Spleen (tissue), 11 donors: Measurements from ENCODE around the gene ETFB. TPM values are rescaled to one million over a fixed set of nuclear protein-coding genes. Genes with fewer than 3 reads are reported as not detected.

ENCODE experiments used
- DNase-seq: peaks from one replicate; pipeline ENCODE4 v3.0.0-alpha.2; 2020
- H3K27ac ChIP-seq, 8 donors: fragments of 200-600 bp; sonication (generic) in 7 of 8; 1 replicate in 4 of 8; 2 replicates in 4 of 8; pipeline versions ENCODE4 v1.5.0 to v1.8.0; 2016 to 2021; ENCODE audit warnings: inconsistent platforms in 4 of 8, mild to moderate bottlenecking in 4 of 8, moderate library complexity in 1 of 8
- H3K27me3 ChIP-seq, 7 donors: fragments of 200-600 bp; sonication (generic) in 6 of 7; replicated peaks in 1 of 7; 1 replicate in 4 of 7; 2 replicates in 3 of 7; pipeline versions ENCODE4 v1.5.0 to v1.8.0; 2016 to 2021; ENCODE audit warnings: inconsistent platforms in 3 of 7, mild to moderate bottlenecking in 1 of 7
- H3K36me3 ChIP-seq, 6 donors: fragments of 200-600 bp; sonication (generic) in 5 of 6; 1 replicate in 4 of 6; 2 replicates in 2 of 6; pipeline versions ENCODE4 v1.5.0 to v1.8.0; 2016 to 2021; ENCODE audit warnings: inconsistent platforms in 2 of 6
- H3K4me1 ChIP-seq, 6 donors: fragments of 200-600 bp; sonication (generic) in 5 of 6; 1 replicate in 3 of 6; 2 replicates in 3 of 6; pipeline versions ENCODE4 v1.5.0 to v1.8.0; 2016 to 2021; ENCODE audit warnings: inconsistent platforms in 3 of 6
- H3K4me3 ChIP-seq, 8 donors: fragments of 200-600 bp; sonication (generic) in 7 of 8; 1 replicate in 4 of 8; 2 replicates in 4 of 8; pipeline versions ENCODE4 v1.5.0 to v1.8.0; 2016 to 2021; ENCODE audit warnings: inconsistent platforms in 4 of 8, mild to moderate bottlenecking in 4 of 8, moderate library complexity in 2 of 8
- H3K9me3 ChIP-seq, 8 donors: fragments of 200-600 bp; sonication (generic) in 7 of 8; 1 replicate in 4 of 8; 2 replicates in 4 of 8; pipeline versions ENCODE4 v1.5.0 to v1.8.0; 2016 to 2021; ENCODE audit warnings: inconsistent platforms in 4 of 8
- POLR2A ChIP-seq, 3 donors: fragments of 450-650 bp; IDR thresholded peaks; one replicate each; pipeline ENCODE4 v1.5.1; 2017; ENCODE audit warnings: antibody characterized with exemption in 3 of 3, mild to moderate bottlenecking in 1 of 3
- POLR2AphosphoS5 ChIP-seq, 3 donors: sonication (generic); formaldehyde crosslinking; IDR thresholded peaks; one replicate each; pipeline ENCODE4 v1.5.1; 2017; ENCODE audit warnings: antibody characterized with exemption in 3 of 3
- WGBS, 5 donors: extraction: QIAGEN DNeasy Blood & Tissue Kit in 3 of 5; methylation state at CpG; one replicate each; pipeline versions ENCODE4 v1.1.5 to v1.1.7; 2013 to 2018; 5-methylcytosine and 5-hydroxymethylcytosine counted together
- intact Hi-C: fragments of 100-400 bp; cut with DNase I; formaldehyde crosslinking; loops from one replicate; pipeline ENCODE4 v1.15.0; 2023; ENCODE audit warnings: low total_unique reads
- polyA plus RNA-seq, 3 donors: library from polyadenylated mRNA; stranded (reverse); fragments of 200-250 nt; gene quantifications; one replicate each; pipeline ENCODE4 v1.2.1, GENCODE V29; 2013
- total RNA-seq, 7 donors: library from RNA; depleted of rRNA in 3 of 7; stranded (reverse); fragments of >200 nt in 3 of 7; fragmentation: NEBNext Ultra II Directional in 4 of 7; extraction: Animal tissue kit (Norgen Biotek cat#: 25700) in 4 of 7; gene quantifications; one replicate each; pipeline versions ENCODE4 v1.1.0 to v1.2.1, GENCODE V29; 2016 to 2021
- TF ChIP-seq, protein P1 (sequence below), 11 experiments: fragments of 200-600 bp in 7 of 11; fragments of 450-650 bp in 4 of 11; sonication (generic) in 4 of 11; IDR thresholded peaks in 8 of 11; conservative IDR thresholded peaks in 3 of 11; 1 replicate in 7 of 11; 2 replicates in 4 of 11; pipeline versions ENCODE4 v1.4.0 to v1.8.0; 2016 to 2021; ENCODE audit warnings: antibody characterized with exemption in 11 of 11, inconsistent platforms in 4 of 11, mild to moderate bottlenecking in 1 of 11
- donor health status: healthy with polysubstance abuse.
- donor health status: DM: no; HTN: no; CAD: no; lungs with moderate emphysema.
- donor health status: DM: no; HTN: no; CAD: no.
- donor health status: Bipolar disorder and iron deficiency.
- donor health status: healthy.
- donor health status: DM: no; HTN: no; CAD: no.
- donor health status: DM: yes; HTN: yes; CAD: no.

Gene ETFB
- total and polyA plus RNA-seq, 10 donors: 41.4 to 133 (median 71.0) TPM

DNA sequence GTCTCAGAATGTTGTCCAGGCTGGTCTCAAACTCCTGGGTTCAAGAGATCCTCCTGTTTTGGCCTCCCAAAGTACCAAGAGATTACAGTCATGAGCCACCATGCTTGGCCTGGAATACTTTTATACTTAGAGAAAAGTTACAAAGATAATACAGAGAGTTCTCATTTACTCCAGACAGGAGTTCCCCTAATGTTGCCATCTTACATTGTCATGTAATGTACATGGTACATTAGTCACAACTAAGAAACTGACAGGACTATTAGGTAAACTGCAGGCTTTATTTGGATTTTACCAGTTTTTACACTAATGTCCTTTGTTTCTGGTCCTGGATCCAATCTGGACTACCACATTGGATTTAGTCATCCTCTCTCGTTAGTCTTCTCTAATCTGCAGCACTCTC, 26.5 kb upstream of the ETFB start:
- intact Hi-C loops: loop anchor here (10.0 kb wide), 1 partner anchor 48 kb away; the partner anchor contains the start of gene VSIG10L
- whole genome bisulfite sequencing, 5 donors: 67 to 97% (median 82%) methylated on average over 1 of the region's 1 CpG
- TF ChIP-seq POLR2AphosphoS5 (IDR thresholded peaks at IDR 0.05) (no peak), POLR2A (IDR thresholded peaks at IDR 0.05) (no peak)
- TF ChIP-seq, protein P1, sequence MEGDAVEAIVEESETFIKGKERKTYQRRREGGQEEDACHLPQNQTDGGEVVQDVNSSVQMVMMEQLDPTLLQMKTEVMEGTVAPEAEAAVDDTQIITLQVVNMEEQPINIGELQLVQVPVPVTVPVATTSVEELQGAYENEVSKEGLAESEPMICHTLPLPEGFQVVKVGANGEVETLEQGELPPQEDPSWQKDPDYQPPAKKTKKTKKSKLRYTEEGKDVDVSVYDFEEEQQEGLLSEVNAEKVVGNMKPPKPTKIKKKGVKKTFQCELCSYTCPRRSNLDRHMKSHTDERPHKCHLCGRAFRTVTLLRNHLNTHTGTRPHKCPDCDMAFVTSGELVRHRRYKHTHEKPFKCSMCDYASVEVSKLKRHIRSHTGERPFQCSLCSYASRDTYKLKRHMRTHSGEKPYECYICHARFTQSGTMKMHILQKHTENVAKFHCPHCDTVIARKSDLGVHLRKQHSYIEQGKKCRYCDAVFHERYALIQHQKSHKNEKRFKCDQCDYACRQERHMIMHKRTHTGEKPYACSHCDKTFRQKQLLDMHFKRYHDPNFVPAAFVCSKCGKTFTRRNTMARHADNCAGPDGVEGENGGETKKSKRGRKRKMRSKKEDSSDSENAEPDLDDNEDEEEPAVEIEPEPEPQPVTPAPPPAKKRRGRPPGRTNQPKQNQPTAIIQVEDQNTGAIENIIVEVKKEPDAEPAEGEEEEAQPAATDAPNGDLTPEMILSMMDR (IDR thresholded peaks at IDR 0.05 in 8 of 11, conservative IDR thresholded peaks at IDR 0.05 in 3 of 11): no peak

DNA sequence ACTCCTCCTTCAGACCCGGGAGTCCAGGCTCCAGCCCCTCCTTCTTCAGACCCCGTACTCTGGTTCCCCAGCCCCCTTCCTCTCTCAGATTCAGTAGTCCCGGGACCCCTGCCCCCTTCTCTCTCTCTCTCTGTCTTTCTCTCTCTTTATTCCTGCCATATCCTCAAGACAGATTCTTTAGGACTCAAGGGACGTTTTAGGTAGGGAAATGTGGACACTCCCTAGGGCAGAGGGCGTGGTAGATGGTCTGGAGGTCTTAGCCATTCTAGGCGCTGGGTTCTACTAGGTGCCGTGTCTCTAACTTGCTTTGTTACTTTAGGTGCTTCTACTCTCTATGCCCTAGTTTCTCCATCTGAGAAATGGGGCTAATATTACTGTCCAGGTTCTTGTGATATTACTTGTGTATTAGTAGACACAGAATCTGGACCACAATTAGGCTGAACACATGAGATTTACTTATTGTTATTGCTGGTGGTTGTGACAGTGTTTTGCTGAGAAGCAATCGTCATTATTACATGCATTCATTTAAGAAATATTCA, 25.0 kb upstream of the ETFB start:
- Histone ChIP-seq H3K27me3 (peaks cover 0 to 4% (median 0%) of the 10 kb centered on the region in 7 donors), H3K4me3 (peak overlapping the region in 1 of 8 donors; percentile 41), H3K4me1 (peaks cover 4 to 46% (median 27%) of the 10 kb centered on the region in 6 donors), H3K9me3 (no peaks in the 10 kb centered on the region), H3K27ac (peak overlapping the region in 4 of 8 donors; percentile 46 to 74 (median 54)), H3K36me3 (no peaks in the 10 kb centered on the region)
- intact Hi-C loops: loop anchor here (10.0 kb wide), 1 partner anchor 46 kb away; the partner anchor contains the start of gene VSIG10L
- 59 to 64% (median 62%) methylated on average over 8 of the region's 8 CpGs for WGBS, 5 donors
- TF ChIP-seq POLR2A (IDR thresholded peaks at IDR 0.05) (no peak), POLR2AphosphoS5 (IDR thresholded peaks at IDR 0.05) (no peak)
- TF ChIP-seq, protein P1 (IDR thresholded peaks at IDR 0.05 in 8 of 11, conservative IDR thresholded peaks at IDR 0.05 in 3 of 11): no peak
- no peak for DNase-seq

More for the DNA sequence above, 26.5 kb upstream of the ETFB start:
- H3K9me3 ChIP-seq: no peaks in the 10 kb centered on the region
- no peak overlapping the region for H3K27ac ChIP-seq
- peaks cover 0 to 4% (median 0%) of the 10 kb centered on the region in 7 donors for H3K27me3 ChIP-seq
- no peak overlapping the region for H3K4me3 ChIP-seq
- no peaks in the 10 kb centered on the region for H3K36me3 ChIP-seq
- no peak for DNase-seq
- H3K4me1 ChIP-seq: peaks cover 4 to 47% (median 27%) of the 10 kb centered on the region in 6 donors

DNA sequence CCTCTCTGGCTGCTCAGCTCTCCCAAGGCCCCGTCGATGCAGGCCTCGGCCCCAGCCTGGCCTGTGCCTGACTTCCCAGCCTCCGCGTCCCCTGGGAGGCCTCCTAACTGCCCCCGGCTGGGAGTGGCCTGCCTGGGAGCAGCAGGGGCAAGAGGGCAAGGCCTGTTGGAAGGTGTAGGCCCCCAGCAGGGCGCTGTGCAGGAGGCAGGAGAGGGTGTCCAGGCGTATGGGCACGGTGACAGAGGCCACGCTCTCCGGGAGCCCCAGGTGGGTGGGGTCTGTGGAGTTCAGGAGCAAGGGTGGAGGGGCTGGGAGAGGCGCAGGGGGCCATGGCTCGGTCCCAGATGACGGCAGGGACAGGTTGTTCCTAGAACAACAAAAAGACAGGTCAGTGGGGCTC, 23.0 kb upstream of the ETFB start:
- H3K36me3 ChIP-seq: no peaks in the 10 kb centered on the region
- 85 to 96% (median 90%) methylated on average over 9 to 14 of the region's 14 CpGs for WGBS, 5 donors
- no peaks in the 10 kb centered on the region for H3K9me3 ChIP-seq
- peaks cover 0 to 26% (median 9%) of the 10 kb centered on the region in 6 donors for H3K4me1 ChIP-seq
- intact Hi-C loops: no loop called here
- peaks cover 0 to 4% (median 0%) of the 10 kb centered on the region in 7 donors for H3K27me3 ChIP-seq
- DNase-seq: peak; percentile 58
- H3K4me3 ChIP-seq: no peak overlapping the region
- H3K27ac ChIP-seq: peak overlapping the region in 1 of 8 donors; percentile 1
- TF ChIP-seq, protein P1 (IDR thresholded peaks at IDR 0.05 in 8 of 11, conservative IDR thresholded peaks at IDR 0.05 in 3 of 11): no peak
- no peak for TF ChIP-seq POLR2A (IDR thresholded peaks at IDR 0.05)
- no peak for TF ChIP-seq POLR2AphosphoS5 (IDR thresholded peaks at IDR 0.05)

DNA sequence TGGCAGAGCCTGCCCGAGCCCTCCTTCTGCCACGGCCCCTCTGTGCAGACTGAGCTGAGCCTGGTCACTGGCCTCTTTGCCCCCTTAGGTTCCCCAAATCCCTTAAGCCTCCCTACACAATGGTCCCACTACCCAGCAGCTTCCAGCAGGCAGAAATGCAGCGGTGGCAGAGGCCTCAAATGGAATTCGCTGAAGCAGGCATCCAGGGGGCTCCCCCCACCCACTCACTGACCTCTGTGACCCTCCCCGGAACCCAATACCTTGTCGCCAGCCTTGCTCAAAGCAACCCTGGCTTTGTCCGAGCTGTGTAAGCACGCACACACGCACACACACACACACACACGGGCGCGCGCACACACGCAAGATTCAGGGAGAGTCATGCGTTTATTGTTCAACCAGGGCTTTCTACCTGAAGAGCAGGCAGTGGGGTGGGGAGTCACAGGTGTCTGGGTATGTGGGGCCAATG, 21.8 kb upstream of the ETFB start, which contains the start of gene LIM2:
TSS of gene LIM2 (minus strand) at position 51 of the 466 bp plus-strand sequence. CDS start 531 bp downstream, outside the sequence.
- intact Hi-C loops: no loop called here
- Histone ChIP-seq H3K4me1 (peaks cover 0 to 16% (median under 1%) of the 10 kb centered on the region in 6 donors), H3K36me3 (no peaks in the 10 kb centered on the region), H3K27me3 (peaks cover 0 to 4% (median 0%) of the 10 kb centered on the region in 7 donors), H3K27ac (peak within 1 kb of the TSS in 5 of 8 donors; percentile 28 to 86 (median 62)), H3K4me3 (peak within 1 kb of the TSS in 1 of 8 donors; percentile 53), H3K9me3 (no peaks in the 10 kb centered on the region)
- 62 to 90% (median 84%) methylated on average over 6 to 15 of the region's 15 CpGs for WGBS, 5 donors
- DNase-seq: peak; percentile 56
- no peak for TF ChIP-seq POLR2A (IDR thresholded peaks at IDR 0.05)
- TF ChIP-seq, protein P1 (IDR thresholded peaks at IDR 0.05 in 8 of 11, conservative IDR thresholded peaks at IDR 0.05 in 3 of 11): no peak
